ENCODE results near the gene ADAM15.

DNA sequence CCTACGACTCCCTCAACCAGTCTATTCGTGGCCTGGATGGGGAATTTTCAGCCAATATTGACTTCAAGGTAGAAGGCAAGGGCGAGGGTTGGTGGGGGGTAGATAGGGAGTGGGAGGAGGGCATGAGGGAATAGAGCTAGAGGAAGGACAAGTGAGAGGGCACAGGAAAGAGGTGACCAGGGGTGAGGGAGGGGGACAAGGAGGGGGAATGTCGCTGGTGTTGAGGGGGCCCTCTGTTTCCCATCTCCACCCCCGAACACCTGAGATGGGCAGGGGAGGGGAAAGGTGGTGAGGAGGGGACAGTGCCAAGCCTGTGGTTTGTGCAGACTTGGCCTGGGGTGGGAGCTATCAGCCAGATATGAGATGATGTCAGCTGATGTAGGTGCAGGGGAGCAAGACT is 8.3 kb upstream of the ADAM15 start:
- TF ChIP-seq, protein P1, sequence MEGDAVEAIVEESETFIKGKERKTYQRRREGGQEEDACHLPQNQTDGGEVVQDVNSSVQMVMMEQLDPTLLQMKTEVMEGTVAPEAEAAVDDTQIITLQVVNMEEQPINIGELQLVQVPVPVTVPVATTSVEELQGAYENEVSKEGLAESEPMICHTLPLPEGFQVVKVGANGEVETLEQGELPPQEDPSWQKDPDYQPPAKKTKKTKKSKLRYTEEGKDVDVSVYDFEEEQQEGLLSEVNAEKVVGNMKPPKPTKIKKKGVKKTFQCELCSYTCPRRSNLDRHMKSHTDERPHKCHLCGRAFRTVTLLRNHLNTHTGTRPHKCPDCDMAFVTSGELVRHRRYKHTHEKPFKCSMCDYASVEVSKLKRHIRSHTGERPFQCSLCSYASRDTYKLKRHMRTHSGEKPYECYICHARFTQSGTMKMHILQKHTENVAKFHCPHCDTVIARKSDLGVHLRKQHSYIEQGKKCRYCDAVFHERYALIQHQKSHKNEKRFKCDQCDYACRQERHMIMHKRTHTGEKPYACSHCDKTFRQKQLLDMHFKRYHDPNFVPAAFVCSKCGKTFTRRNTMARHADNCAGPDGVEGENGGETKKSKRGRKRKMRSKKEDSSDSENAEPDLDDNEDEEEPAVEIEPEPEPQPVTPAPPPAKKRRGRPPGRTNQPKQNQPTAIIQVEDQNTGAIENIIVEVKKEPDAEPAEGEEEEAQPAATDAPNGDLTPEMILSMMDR (IDR thresholded peaks at IDR 0.05): no peak
- TF ChIP-seq POLR2A (IDR thresholded peaks at IDR 0.05) (no peak), POLR2AphosphoS5 (IDR thresholded peaks at IDR 0.05) (no peak)

Measured in breast epithelium (tissue), 3 donors.